Neutrophil (primary cell): ENCODE results near the gene SPACA4.

Source experiments
- H3K27ac ChIP-seq: fragments of 200-600 bp; sonication (generic); 2 replicates; pipeline ENCODE4 v1.5.1; 2016; ENCODE audit warnings: mild to moderate bottlenecking, moderate library complexity
- H3K27me3 ChIP-seq: fragments of 200-600 bp; sonication (generic); 2 replicates; pipeline ENCODE4 v1.6.0; 2016; ENCODE audit warnings: mild to moderate bottlenecking
- H3K36me3 ChIP-seq: fragments of 200-600 bp; sonication (generic); 2 replicates; pipeline ENCODE4 v1.5.1; 2017
- H3K4me1 ChIP-seq, 2 experiments: fragments of 200-600 bp in 1 of 2; sonication (generic) in 1 of 2; 1 replicate in 1 of 2; 2 replicates in 1 of 2; pipeline versions ENCODE4 v1.5.1 to v1.6.1; 2013 to 2016; ENCODE audit warnings: low read depth in 1 of 2, low read length in 1 of 2, mild to moderate bottlenecking in 1 of 2, moderate library complexity in 1 of 2; ENCODE audit not compliant: control insufficient read depth in 1 of 2, insufficient read depth in 1 of 2
- H3K4me3 ChIP-seq, 2 experiments: fragments of 200-600 bp in 1 of 2; sonication (generic) in 1 of 2; 1 replicate in 1 of 2; 2 replicates in 1 of 2; pipeline ENCODE4 v1.5.1; 2013 to 2016; ENCODE audit warnings: low read depth in 1 of 2, low read length in 1 of 2, mild to moderate bottlenecking in 1 of 2, moderate library complexity in 1 of 2
- H3K9me3 ChIP-seq: fragments of 200-600 bp; sonication (generic); 2 replicates; pipeline ENCODE4 v1.5.1; 2016
- CTCF ChIP-seq: fragments of 200-600 bp; sonication (generic); IDR thresholded peaks from 2 replicates; pipeline ENCODE4 v1.5.1; 2016; ENCODE audit warnings: antibody characterized with exemption

SPACA4 gene

GRCh38 chr19:48637449-48637947 lies 31.0 kb downstream of the SPACA4 start:
- peaks cover 10% of the 10 kb centered on the region for H3K36me3 ChIP-seq
- H3K27ac ChIP-seq: peak overlapping the region; percentile 96
- H3K4me3 ChIP-seq: peak overlapping the region; percentile 87 to 90
- H3K4me1 ChIP-seq: peaks cover 53 to 64% of the 10 kb centered on the region in 2 experiments
- H3K27me3 ChIP-seq: no peaks in the 10 kb centered on the region
- no peaks in the 10 kb centered on the region for H3K9me3 ChIP-seq
- TF ChIP-seq CTCF: peak; percentile 22

- peak overlapping the region; percentile 87 to 90 for H3K4me3 ChIP-seq
- peaks cover 53 to 58% of the 10 kb centered on the region in 2 experiments for H3K4me1 ChIP-seq
- H3K27ac ChIP-seq: peak overlapping the region; percentile 96
- no peaks in the 10 kb centered on the region for H3K27me3 ChIP-seq
- H3K9me3 ChIP-seq: no peaks in the 10 kb centered on the region
- no peak for TF ChIP-seq CTCF
- peaks cover 3% of the 10 kb centered on the region for H3K36me3 ChIP-seq
Measured at GRCh38 chr19:48637948-48638830, 31.6 kb downstream of the SPACA4 start.

GRCh38 chr19:48638831-48639381 lies 32.4 kb downstream of the SPACA4 start:
- Histone ChIP-seq H3K36me3 (no peaks in the 10 kb centered on the region), H3K27me3 (no peaks in the 10 kb centered on the region), H3K9me3 (no peaks in the 10 kb centered on the region), H3K4me3 (peak overlapping the region; percentile 87 to 90), H3K27ac (peak overlapping the region; percentile 96), H3K4me1 (peaks cover 48 to 51% of the 10 kb centered on the region in 2 experiments)
- TF ChIP-seq CTCF: no peak

GRCh38 chr19:48639483-48640375 lies 33.2 kb downstream of the SPACA4 start:
- Histone ChIP-seq H3K27me3 (peaks cover 7% of the 10 kb centered on the region), H3K4me1 (peaks cover 40 to 43% of the 10 kb centered on the region in 2 experiments), H3K36me3 (no peaks in the 10 kb centered on the region), H3K27ac (no peak overlapping the region), H3K9me3 (no peaks in the 10 kb centered on the region), H3K4me3 (no peak overlapping the region)
- no peak for TF ChIP-seq CTCF

GRCh38 chr19:48641850-48642249 lies 35.3 kb downstream of the SPACA4 start:
- H3K36me3 ChIP-seq: no peaks in the 10 kb centered on the region
- H3K27me3 ChIP-seq: peaks cover 28% of the 10 kb centered on the region
- H3K4me1 ChIP-seq: peaks cover 38 to 43% of the 10 kb centered on the region in 2 experiments
- no peak overlapping the region for H3K4me3 ChIP-seq
- H3K27ac ChIP-seq: no peak overlapping the region
- no peaks in the 10 kb centered on the region for H3K9me3 ChIP-seq
- TF ChIP-seq CTCF: no peak
